SHP77 (cell line): ENCODE measurements around the gene CFAP73.

ENCODE experiments used
- DNase-seq, 2 experiments: peaks; one replicate each; lab custom pipeline; 2025; lab: John Stamatoyannopoulos, UW

CFAP73 gene

DNA sequence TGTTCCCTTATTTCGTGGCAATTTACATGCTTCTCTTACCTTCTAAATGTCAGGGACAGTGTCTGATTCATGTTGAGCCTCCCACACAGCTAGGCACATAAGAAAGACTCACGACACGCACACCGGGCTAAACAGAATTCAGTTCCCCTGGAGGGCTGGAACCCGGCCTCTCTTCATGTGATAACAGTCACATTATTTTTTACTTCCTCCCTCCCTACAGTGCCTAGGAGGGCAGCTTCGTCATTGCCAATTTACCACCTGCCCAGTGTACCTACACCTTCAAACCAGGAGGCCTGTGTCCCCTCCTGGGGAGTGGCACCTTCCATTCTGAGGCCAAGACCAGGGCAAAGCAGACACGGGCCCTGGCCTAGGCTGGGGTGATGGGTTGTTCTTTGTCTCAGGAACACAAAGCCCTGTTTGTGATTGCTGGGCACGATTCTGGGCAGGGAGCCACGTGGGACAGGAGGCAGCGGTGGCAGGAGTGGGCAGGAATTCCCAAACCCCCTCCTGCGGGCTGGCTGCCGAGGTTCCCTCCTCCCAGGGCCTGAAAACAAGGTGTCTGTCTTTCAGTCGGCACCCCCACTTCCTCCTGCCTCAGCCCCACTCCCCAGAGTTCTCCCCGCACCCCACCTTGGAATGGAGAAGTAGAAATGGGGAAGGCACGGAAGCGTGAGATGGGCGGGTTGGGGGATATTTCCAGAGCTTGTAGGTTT lies 7.2 kb upstream of the CFAP73 start:
- DNase-seq, result no peak

DNA sequence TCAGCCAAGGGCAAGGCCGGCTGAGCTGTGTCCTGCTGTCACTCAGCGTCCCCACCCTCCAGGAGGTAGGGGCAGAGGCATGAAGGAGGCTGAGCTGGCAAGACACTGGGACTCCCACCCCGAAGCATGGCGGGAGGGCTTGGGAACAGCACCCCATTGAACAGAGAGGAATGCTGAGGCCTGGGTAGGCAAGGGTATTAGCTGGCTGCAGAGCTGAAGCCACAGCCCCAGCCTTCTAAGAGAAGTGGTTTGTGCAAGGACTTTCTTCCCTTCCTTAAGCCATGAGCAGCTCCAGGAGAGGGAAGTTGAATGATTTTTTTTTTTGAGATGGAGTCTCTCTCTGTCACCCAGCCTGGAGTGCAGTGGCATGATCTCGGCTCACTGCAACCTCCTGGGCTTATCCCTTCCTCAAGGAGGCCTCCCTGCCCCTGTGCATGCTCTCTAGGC lies 6.6 kb upstream of the CFAP73 start:
- DNase-seq, result no peak

DNA sequence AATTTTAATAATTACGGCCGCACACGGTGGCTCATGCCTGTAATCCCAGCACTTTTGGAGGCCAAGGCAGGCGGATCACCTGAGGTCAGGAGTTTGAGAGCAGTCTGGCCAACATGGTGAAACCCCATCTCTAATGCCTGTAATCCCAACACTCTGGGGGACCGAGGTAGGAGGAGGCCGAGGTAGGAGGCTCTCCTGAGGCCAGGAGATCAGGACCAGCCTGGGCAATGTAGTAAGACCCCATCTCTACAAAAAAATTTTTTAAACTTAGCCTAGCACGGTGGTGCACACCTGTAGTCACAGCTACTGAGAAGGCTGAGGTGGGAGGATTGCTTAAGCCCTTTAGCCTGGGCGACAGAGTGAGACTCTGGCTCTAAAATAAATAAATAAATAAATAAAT lies 5.6 kb upstream of the CFAP73 start:
- DNase-seq, result no peak

DNA sequence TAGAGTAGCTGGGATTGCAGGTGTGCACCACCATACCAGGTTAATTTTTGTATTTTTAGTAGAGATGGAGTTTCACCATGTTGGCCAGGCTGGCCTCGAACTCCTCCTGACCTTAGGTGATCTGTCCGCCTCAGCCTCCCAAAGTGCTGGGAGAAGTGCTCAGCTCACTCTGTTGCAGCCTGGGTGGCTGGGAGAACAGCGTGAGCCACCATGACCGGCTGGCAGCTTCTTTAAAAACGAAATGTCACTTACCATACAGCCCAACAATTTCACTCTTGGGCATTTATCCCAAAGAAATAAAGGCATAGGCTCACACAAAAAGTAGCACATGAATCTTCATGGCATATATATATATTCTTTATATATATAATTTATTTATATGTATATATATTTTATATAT lies 4.7 kb upstream of the CFAP73 start:
- DNase-seq, result no peak

DNA sequence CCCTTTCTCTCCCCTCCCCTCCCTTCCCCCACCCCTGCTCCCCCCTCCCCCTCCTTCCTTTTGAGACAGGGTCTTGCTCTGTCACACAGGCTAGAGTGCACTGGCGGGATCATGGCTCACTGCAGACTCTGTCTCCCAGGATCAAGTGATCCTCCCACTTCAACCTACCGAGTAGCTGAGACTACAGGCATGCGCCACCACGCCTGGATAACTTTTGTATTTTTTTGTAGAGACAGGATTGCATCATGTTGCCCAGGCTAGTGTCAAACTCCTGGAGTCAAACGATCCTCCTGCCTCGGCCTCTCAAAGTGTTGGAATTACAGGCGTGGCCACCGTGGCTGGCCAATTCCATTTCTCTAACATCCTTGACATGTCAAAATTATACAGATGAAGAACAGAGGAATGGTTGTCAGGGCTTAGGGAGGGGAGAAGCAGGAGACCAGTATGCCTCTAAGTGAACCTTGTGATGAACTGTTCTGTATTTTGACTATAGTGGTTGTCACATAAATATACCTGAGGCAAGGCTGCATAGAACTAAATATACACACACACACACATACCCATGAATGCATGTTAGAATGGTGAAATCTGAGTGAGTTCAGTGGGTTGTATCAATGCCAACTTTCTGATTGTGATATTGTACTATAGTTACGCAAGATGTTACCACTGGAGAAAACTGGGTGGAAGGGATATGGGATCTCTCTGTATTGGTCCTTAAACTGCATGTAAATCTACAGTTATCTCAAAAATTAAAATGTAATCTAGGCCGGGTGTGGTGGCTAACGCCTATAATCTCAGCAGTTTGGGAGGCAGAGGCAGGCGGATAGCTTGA lies 3.6 kb upstream of the CFAP73 start:
- no peak for DNase-seq

DNA sequence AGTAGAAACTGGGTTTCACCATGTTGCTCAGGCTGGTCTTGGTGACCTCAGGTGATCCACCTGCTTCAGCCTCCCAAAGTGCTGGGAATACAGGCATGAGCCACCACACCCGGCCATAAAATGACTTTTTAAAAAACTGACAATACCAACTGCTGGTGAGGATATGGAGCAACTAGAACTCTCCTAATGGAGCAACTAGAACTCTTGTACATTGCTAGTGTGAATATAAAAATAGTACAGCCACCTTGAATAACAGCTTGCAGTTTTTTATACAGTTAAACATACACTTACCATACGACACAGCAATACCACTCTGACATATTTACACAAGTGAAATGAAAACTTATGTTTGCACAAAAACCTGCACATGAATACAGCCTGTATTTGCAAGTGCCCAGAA lies 2.5 kb upstream of the CFAP73 start:
- no peak for DNase-seq

DNA sequence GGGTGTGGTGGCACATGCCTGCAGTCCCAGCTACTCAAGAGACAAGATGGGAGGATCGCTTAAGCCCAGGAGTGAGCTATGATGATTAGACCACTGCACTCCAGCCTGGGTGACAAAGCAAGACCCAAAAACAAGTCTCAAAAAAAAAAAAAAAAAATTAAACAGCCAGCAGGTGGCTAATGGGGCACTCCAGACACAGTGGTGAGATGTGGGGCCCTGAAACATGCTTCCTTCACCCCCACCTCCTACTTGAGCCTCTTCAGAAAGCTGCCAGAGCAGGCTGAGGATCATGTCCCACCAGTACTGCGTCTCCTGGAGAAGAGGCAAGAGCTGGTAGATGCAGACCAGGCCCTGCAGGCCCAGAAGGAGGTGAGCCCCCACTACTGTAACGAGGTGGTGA lies 2.1 kb downstream of the CFAP73 start:
- no peak for DNase-seq

DNA sequence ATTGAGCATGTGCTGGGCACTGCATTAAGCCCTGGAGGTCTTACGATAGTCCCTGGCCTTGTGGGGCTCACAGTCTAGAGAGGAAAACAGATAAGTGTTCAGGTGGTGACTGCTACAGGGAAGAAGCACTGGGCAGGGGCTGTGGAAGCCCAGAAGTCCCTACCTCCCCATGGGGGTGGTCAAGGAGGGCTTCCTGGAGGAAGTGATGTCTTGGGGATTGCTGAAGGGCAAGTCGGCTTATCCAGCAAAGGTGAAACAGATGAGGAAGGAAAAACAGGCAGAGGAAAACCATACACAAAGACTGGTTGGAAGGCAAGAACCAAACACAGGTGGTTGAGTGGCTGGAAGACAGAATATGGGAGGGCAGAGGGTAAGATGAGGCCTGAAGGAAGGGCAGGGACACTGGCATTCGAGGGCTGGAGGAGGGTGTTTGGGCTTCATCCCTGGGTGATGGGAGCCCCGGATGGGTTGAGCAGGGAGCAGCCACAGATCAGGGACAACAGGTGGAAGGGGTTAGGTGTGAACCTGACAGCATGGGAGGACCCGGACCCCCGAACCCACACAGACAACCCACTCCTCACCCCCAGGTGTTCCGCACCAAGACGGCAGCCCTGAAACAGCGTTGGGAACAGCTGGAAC lies 2.8 kb downstream of the CFAP73 start:
- no peak for DNase-seq

DNA sequence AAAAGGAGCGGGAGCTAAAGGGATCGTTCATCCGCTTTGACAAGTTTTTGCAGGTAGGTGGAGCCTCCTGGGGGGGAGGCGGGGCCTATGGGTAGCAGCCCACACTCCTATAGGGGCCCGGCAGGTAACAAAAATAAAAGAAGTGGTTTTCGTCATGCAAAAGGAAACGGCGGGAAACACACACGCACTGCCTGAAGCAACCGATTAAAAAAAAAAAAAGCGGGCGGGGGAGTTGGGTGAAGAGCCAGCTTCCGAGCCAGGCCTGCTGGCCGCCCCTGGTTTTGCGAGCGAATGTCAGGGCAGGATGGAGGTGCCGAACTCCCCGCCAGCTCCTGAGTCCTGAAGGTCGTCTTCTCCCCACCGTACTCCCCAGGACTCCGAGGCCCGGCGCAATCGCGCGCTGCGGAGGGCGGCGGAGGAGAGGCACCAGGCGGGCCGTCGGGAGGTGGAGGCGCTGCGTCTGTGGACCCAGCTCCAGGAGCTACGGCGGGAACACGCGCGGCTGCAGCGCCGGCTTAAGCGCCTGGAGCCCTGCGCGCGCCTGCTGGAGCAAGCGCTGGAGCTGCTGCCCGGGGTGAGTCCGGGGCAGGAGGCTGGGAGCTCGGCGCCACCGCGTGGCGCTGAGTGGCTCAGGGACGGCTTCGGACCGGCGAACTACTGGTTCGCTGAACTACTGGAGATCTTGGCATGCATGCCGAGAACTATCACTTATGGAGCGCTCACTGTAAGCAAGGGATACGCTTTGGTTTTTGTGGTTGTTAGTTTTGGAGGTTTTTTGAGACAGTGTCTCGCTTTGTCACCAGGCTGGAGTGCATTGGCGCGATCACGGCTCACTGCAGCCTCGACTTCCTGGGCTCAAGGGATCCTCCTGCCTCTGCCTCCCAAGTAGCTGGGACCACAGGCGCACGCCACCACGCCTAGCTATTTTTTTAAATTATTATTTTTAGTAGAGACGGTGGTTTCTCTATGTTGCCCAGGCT lies 3.6 kb downstream of the CFAP73 start:
- DNase-seq, result peak; percentile 69 to 75

DNA sequence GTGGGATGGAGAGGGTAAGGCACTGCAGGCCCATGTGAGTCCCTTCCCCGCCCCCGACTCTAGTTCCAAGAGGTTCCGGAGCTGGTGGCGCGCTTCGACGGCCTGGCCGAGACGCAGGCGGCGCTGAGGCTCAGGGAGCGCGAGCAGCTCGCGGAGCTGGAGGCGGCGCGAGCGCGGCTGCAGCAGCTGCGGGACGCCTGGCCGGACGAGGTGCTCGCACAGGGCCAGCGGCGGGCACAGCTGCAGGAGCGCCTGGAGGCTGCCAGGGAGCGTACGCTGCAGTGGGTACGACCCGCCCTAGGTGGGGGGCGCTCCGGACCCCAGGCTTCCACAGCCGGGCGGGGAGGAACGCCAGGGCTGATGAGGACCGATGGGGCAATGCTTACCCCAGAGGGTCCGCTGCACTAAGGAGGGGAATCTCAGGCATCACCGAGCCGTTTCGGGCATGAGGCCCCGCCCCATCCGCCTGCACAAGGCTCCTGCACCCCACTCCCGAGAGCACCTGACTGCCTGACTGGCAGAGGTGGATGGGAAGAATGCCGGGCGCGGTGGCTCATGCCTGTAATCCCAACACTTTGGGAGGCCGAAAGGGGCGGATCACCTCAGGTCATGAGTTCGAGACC lies 4.9 kb downstream of the CFAP73 start:
- DNase-seq, result no peak

DNA sequence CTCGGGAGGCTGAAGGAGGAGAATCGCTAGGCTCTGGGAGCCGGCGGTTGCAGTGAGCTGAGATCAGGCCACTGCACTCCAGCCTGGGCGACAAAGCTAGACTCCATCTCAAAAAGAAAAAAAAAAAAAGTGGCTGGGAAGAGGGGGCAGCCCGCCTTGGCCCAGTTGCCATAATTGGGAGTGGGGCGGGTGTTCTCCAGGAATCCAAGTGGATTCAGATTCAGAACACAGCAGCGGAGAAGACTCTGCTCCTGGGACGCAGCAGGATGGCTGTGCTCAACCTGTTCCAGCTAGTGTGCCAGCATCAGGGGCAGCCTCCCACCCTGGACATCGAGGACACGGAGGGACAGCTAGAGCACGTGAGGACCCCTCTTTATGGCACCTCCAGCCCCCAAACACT lies 5.5 kb downstream of the CFAP73 start:
- no peak for DNase-seq

DNA sequence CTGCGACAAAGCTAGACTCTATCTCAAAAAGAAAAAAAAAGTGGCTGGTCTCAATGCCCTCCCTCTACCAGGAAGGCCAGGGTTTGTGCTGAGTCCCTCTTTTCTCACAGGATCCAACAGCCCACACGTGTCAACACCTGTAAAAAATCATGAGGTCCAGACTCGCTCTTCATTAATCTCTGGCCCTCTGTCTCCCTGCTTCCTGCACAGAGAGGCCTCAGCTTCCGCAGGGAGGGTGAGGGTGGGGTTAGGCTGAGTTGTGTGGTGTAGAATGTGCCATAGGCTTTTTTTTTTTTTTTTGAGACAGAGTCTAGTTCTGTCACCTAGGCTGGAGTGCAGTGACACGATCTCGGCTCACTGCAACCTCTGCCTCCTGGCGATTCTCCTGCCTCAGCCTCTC lies 6.1 kb downstream of the CFAP73 start:
- DNase-seq, result no peak

DNA sequence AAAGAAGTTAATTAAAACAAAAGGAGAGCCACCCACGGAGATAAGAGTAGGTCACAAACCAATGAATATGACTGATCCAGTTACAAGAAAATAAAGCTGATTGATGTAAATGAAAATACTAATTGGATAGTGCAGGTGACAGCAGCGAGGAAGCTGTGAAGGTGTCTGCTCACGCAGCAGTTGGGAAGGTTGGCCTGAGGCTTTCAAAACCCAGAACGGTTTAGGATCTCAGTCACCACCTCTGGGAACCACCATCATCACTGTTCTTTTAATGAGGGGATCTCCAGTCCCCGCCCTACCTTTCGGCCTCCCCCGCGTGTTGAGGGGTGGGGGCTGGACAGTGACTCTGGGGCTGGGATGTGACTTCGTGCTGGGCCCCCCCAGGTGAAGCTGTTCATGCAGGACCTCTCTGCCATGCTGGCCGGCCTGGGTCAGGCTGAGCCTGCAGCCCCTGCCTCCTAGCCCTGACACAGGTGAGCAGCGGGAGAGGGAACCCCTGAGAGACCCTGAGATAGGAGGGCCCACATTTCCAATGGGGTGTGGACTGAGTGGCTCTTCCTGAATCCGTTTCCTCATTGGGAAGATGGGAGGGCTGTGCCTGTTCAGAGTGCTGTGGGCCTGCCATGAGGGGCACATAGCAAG lies 7.8 kb downstream of the CFAP73 start:
- no peak for DNase-seq

DNA sequence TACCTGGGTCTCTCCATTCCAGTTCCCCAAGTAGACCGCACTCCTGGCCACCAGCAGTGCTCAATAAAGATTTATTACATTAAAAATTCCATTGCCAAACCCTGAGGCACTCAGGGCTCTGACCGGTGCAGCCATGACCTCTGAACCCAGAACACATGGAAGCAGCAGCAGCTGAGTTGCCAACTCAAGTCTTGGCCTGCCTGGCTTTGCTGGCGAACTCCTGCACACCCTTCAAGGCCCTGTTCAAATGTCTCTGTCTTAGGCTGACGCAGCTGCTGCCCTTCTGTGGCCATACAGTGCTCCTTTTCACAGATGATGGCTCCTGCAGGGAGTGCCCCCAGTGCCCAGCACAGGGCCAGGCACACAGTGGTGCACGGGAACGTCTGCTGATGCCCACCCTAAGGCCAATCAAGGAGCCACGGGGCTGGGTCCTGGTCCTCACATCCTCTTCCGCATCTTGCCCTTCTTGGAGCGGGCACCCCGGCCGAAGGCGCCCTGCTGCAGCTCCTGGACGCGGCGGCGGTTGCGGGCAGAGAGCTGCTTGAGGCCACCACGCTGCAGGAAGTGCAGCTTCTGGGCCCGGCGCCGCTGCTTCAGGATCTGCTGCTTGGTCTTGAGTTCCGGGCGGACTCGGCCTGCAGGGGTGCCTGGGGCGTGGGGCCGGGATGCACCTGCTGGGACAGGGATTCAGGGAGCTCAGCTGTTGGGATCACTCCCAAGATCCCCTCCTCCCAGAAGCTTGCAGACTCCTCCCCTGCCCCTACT lies 9.1 kb downstream of the CFAP73 start:
- DNase-seq, result no peak

DNA sequence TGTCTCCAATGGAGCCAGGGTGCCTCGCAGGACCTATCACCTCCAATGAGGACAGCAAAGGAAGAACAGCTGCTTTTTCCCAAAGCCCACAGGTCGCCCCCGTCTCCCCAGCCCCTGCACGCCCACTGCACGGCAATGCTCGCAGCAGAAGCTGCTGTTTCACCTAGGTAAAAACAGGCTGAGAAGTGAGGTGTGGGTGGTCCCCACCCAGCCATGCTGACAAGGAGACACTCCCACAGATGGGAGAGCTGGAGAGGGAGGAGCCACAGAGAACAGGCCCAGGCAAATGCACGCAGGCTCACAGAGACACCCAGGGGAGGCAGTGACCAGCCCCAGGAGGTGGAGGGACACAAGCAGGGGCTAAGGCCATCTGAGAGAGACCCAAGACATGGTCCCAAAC lies 10.4 kb downstream of the CFAP73 start:
- DNase-seq, result no peak

DNA sequence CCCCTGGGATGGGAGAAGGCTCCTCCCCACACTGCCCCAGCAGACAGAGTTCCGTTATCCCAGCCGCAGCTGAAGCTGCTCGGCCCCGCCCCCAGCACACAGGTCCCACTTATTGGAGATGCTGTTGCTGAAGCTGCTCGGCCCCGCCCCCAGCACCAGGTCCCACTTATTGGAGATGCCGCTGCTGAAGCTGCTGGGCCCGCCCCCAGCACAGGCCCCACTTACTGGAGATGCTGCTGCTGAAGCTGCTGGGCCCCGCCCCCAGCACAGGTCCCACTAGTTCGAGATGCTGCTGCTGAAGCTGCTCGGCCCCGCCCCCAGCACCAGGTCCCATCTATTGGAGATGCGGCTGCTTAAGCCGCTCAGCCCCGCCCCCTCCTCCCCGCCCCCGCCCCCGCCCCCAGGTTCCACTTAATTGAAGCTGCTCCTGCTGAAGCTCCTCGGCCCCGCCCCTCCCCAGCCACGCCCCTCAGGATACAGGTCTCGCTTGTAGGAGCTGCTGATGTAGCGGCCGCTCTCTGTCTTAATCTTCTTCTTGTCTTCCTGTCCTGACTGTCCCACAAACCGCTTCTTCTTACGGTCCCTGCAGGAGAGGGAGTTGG lies 12.0 kb downstream of the CFAP73 start:
- no peak for DNase-seq

DNA sequence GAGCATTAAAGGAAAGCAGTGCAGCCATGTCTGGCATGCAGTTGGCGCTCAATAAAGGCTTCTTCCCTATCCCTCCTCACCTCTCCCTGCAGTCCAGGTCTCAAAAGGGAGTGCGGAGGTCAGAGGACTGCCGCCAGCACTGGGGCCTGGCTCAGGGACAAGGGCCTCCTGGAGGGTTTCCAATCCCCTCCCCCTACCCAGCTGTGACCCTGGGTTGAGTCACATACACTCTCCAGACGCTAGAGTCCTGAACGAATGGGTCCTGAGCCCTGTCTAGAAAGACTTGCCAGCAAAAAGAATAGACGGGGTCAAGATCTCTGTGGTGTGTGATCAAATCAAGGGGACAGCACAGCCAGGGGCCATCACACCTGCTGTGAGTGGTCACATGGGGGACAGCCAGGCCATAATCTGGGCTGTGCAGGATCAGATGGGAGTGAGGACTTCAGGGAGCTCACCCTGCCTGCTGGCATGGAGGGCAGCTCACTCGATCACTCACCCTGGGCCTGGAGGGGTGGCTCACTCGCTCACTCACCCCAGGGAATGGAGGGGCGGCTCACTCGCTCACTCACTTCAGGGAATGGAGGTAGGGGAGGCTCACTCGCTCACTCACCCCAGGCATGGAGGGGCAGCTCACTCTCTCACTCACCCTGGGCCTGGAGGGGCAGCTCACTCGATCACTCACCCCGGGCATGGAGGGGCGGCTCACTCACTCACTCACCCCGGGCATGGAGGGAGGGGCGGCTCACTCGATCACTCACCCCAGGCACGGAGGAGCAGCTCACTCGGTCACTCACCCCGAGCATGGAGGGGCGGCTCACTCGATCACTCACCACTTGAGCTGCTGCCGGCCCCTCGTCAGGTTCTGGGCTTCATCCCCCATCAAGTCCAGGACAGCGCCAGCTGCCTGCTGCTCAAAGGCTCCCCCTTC lies 12.8 kb downstream of the CFAP73 start:
- DNase-seq, result no peak

DNA sequence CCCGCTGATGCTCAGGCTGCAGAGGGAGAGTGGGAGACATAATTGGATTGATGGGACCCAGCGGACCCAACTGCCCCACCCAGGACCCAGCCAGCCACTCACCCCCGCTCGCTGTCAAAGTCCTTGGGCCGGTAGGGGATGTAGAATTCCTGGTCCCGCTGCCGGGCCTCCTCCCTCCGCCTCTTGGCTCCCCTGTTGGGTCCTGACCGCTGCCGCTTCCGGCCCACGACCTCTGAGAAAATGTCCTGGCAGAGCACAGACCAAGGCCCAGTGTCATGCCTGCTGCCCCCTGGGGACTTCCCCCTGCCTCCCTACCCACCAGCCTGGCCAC lies 13.5 kb downstream of the CFAP73 start:
- no peak for DNase-seq

DNA sequence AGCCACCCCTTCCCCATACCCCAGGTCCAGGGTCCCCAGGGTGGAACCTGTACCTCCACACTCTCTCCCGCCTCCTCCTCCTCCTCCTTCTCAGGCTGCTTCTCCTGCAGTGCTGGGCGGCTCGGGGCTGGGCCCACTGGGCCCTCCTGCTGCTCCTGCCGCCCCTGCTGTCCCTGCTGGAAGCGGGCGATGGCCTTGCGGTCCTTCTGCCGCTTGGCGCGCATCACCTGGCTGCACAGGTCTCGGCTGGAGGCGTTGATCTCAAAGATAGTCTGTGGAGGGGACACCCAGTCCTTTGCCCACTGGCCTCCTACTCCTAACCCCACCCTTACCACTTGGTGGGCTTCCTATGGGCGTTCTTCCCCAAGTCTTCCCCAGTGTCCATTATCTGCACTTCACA lies 14.5 kb downstream of the CFAP73 start:
- no peak for DNase-seq
